IMR-90 (cell line): ENCODE measurements around the gene FKBP7. TPM values are rescaled to one million over a fixed set of nuclear protein-coding genes. Genes with fewer than 3 reads are reported as not detected.

Experiments
- ATAC-seq: fragments of 200-7000 bp; cut with Tn5 transposase; 2 replicates; pipeline ENCODE4 v1.9.1; 2020; ENCODE audit warnings: low read depth, mild to moderate bottlenecking, moderate library complexity
- BruUV-seq: library from RNA; stranded (reverse); fragments of 400-500 nt; replicated peaks from 2 replicates; lab custom pipeline; 2021; lab: Mats Ljungman, UMichigan
- CTCF ChIA-PET: fragments of 300-600 bp; formaldehyde crosslinking; extraction: SDS; loops from one replicate; lab custom pipeline; 2021; ENCODE audit warnings: antibody characterized with exemption; lab: Yijun Ruan, JAX
- POLR2A ChIA-PET: fragments of 300-600 bp; sonication (Branson Sonifier 250); formaldehyde crosslinking; loops from one replicate; lab custom pipeline; 2022; ENCODE audit warnings: antibody characterized with exemption; ENCODE audit not compliant: unreplicated experiment; lab: Charles Lee
- DNase-seq: peaks from one replicate; pipeline ENCODE4 v3.0.0; 2013
- H2AFZ ChIP-seq: replicated peaks from 2 replicates; pipeline ENCODE3; 2013; ENCODE audit warnings: low read length, mild to moderate bottlenecking; ENCODE audit not compliant: poor library complexity
- H2AK5ac ChIP-seq: 2 replicates; pipeline ENCODE4 v1.6.1; 2013; ENCODE audit warnings: low read depth, low read length, inconsistent platforms
- H2AK9ac ChIP-seq: replicated peaks from 2 replicates; pipeline ENCODE3; 2013; ENCODE audit warnings: mild to moderate bottlenecking, low read depth, low read length, moderate library complexity; ENCODE audit not compliant: poor library complexity
- H2BK120ac ChIP-seq: 2 replicates; pipeline ENCODE4 v1.6.1; 2013; ENCODE audit warnings: low read depth, low read length, inconsistent platforms
- H2BK15ac ChIP-seq: 3 replicates; pipeline ENCODE4 v1.6.1; 2013; ENCODE audit warnings: low read depth, low read length, inconsistent platforms
- H2BK20ac ChIP-seq: 2 replicates; pipeline ENCODE4 v1.6.1; 2013; ENCODE audit warnings: low read depth, mild to moderate bottlenecking, inconsistent platforms, low read length, moderate library complexity
- H2BK5ac ChIP-seq: 2 replicates; pipeline ENCODE4 v1.6.1; 2013; ENCODE audit warnings: mild to moderate bottlenecking, low read depth, low read length, inconsistent platforms; ENCODE audit not compliant: poor library complexity, severe bottlenecking
- H3K14ac ChIP-seq: replicated peaks from 2 replicates; pipeline ENCODE4 v1.6.1; 2013; ENCODE audit warnings: low read depth, low read length, inconsistent platforms
- H3K18ac ChIP-seq: 2 replicates; pipeline ENCODE4 v1.6.1; 2013; ENCODE audit warnings: low read depth, low read length, control low read depth
- H3K23ac ChIP-seq: 2 replicates; pipeline ENCODE4 v1.6.1; 2013; ENCODE audit warnings: low read depth, low read length, inconsistent platforms
- H3K27ac ChIP-seq: 2 replicates; pipeline ENCODE4 v1.5.1; 2013; ENCODE audit warnings: mild to moderate bottlenecking, control low read depth, low read length; ENCODE audit not compliant: insufficient read depth
- H3K27me3 ChIP-seq: 2 replicates; pipeline ENCODE4 v1.6.1; 2013; ENCODE audit warnings: low read length; ENCODE audit not compliant: control insufficient read depth, insufficient read depth
- H3K36me3 ChIP-seq: 2 replicates; pipeline ENCODE4 v1.6.1; 2013; ENCODE audit warnings: low read length, mixed read lengths; ENCODE audit not compliant: control insufficient read depth, insufficient read depth
- H3K4ac ChIP-seq: 2 replicates; pipeline ENCODE4 v1.6.1; 2013; ENCODE audit warnings: low read depth, low read length, inconsistent platforms
- H3K4me1 ChIP-seq: 2 replicates; pipeline ENCODE4 v1.6.1; 2013; ENCODE audit warnings: low read length, mixed read lengths; ENCODE audit not compliant: control insufficient read depth, insufficient read depth
- H3K4me2 ChIP-seq: 2 replicates; pipeline ENCODE4 v1.6.1; 2013; ENCODE audit warnings: low read depth, mild to moderate bottlenecking, control low read depth, low read length, moderate library complexity
- H3K4me3 ChIP-seq: 2 replicates; pipeline ENCODE4 v1.5.1; 2013; ENCODE audit warnings: low read depth, mild to moderate bottlenecking, control low read depth, low read length, moderate library complexity; ENCODE audit not compliant: insufficient read depth
- H3K56ac ChIP-seq: 2 replicates; pipeline ENCODE4 v1.6.1; 2013; ENCODE audit warnings: low read length, inconsistent platforms; ENCODE audit not compliant: insufficient read depth; ENCODE audit errors: extremely low read depth
- H3K79me1 ChIP-seq, 2 experiments: 2 replicates each; pipeline ENCODE4 v1.6.1; 2013; ENCODE audit warnings: low read length in 2 of 2, inconsistent platforms in 1 of 2, low read depth in 1 of 2
- H3K9ac ChIP-seq: 2 replicates; pipeline ENCODE4 v1.6.1; 2013; ENCODE audit warnings: low read depth, low read length, control low read depth
- H3K9me1 ChIP-seq: 2 replicates; pipeline ENCODE4 v1.6.1; 2013; ENCODE audit warnings: low read length, inconsistent platforms; ENCODE audit not compliant: insufficient read depth
- H3K9me3 ChIP-seq: 2 replicates; pipeline ENCODE4 v1.6.1; 2013; ENCODE audit warnings: low read length; ENCODE audit not compliant: control insufficient read depth, insufficient read depth
- H4K20me1 ChIP-seq: 2 replicates; pipeline ENCODE4 v1.6.1; 2013; ENCODE audit warnings: low read length, inconsistent platforms; ENCODE audit not compliant: insufficient read depth
- H4K5ac ChIP-seq: 2 replicates; pipeline ENCODE4 v1.6.1; 2013; ENCODE audit warnings: mild to moderate bottlenecking, low read depth, low read length, control low read depth
- H4K8ac ChIP-seq, 2 experiments: 2 replicates each; pipeline ENCODE4 v1.6.1; 2013; ENCODE audit warnings: low read depth in 2 of 2, low read length in 2 of 2, control low read depth in 1 of 2, inconsistent platforms in 1 of 2
- H4K91ac ChIP-seq: 2 replicates; pipeline ENCODE4 v1.6.1; 2013; ENCODE audit warnings: low read depth, low read length, inconsistent platforms; ENCODE audit not compliant: insufficient read depth
- BHLHE40 ChIP-seq: fragments of 150-350 bp; IDR thresholded peaks from 2 replicates; pipeline ENCODE4 v1.6.1; 2016; ENCODE audit warnings: mild to moderate bottlenecking, low read depth, low read length
- CEBPB ChIP-seq: IDR thresholded peaks from 2 replicates; pipeline ENCODE4 v1.6.1; 2012; ENCODE audit warnings: low read depth, low read length, improper control_type of control experiment
- ELK1 ChIP-seq: fragments of 150-350 bp; IDR thresholded peaks from 2 replicates; pipeline ENCODE4 v1.6.1; 2016; ENCODE audit warnings: low read depth, mild to moderate bottlenecking, low read length, moderate library complexity, borderline replicate concordance
- FOS ChIP-seq: fragments of 150-350 bp; IDR thresholded peaks from 2 replicates; pipeline ENCODE4 v1.6.1; 2016; ENCODE audit warnings: low read depth, low read length
- MAFK ChIP-seq: IDR thresholded peaks from 2 replicates; pipeline ENCODE4 v1.6.1; 2012; ENCODE audit warnings: low read depth, low read length, improper control_type of control experiment
- MAZ ChIP-seq: IDR thresholded peaks from 2 replicates; pipeline ENCODE4 v1.6.1; 2012; ENCODE audit warnings: low read depth, mild to moderate bottlenecking, low read length, improper control_type of control experiment, moderate library complexity, borderline replicate concordance
- MXI1 ChIP-seq: IDR thresholded peaks from 2 replicates; pipeline ENCODE4 v1.6.1; 2012; ENCODE audit warnings: low read depth, mild to moderate bottlenecking, low read length, moderate library complexity, borderline replicate concordance
- NFE2L2 ChIP-seq: fragments of 150-350 bp; IDR thresholded peaks from 2 replicates; pipeline ENCODE4 v1.6.1; 2016; ENCODE audit warnings: low read depth, mild to moderate bottlenecking, low read length
- POLR2A ChIP-seq: IDR thresholded peaks from 2 replicates; pipeline ENCODE4 v1.6.1; 2012; ENCODE audit warnings: mild to moderate bottlenecking, low read depth, low read length
- RAD21 ChIP-seq: IDR thresholded peaks from 2 replicates; pipeline ENCODE4 v1.6.1; 2012; ENCODE audit warnings: low read length, improper control_type of control experiment
- RCOR1 ChIP-seq: IDR thresholded peaks from 2 replicates; pipeline ENCODE4 v1.6.1; 2012; ENCODE audit warnings: mild to moderate bottlenecking, low read length, improper control_type of control experiment; ENCODE audit not compliant: insufficient replicate concordance
- SMC3 ChIP-seq: fragments of 150-350 bp; IDR thresholded peaks from 2 replicates; pipeline ENCODE4 v1.6.1; 2016; ENCODE audit warnings: low read depth, mild to moderate bottlenecking, antibody characterized with exemption, low read length, moderate library complexity
- WGBS, 2 experiments: methylation state at CpG; one replicate each; pipeline versions ENCODE4 v1.1.5 to v1.1.7; 2013; ENCODE audit warnings: missing lambda C conversion rate in 2 of 2; ENCODE audit not compliant: insufficient read length in 1 of 2; ENCODE audit errors: extremely low coverage in 2 of 2; 5-methylcytosine and 5-hydroxymethylcytosine counted together
- dilution Hi-C: fragments of 300-500 bp; cut with HindIII; formaldehyde crosslinking; loops from one replicate; pipeline ENCODE4 v1.14.3; 2018; ENCODE audit warnings: low sequenced_read_pairs; ENCODE audit not compliant: unreplicated experiment
- in situ Hi-C: fragments of 300-500 bp; cut with MboI; formaldehyde crosslinking; loops from 3 replicates; pipeline ENCODE4 v1.14.3; 2019; ENCODE audit warnings: low sequenced_read_pairs, inconsistent platforms, mixed read lengths
- intact Hi-C: fragments of 100-400 bp; cut with micrococcal nuclease; formaldehyde crosslinking; loops from 2 replicates; pipeline ENCODE4 v1.10.0; 2022
- polyA plus RNA-seq, 3 experiments: library from polyadenylated mRNA; depleted of rRNA; stranded (reverse); fragments of >200 nt; gene quantifications; 2 replicates each; pipeline ENCODE4 v1.2.3, GENCODE V29; 2012; ENCODE audit warnings: low replicate concordance in 1 of 3
- total RNA-seq: library from RNA; depleted of rRNA; stranded (reverse); fragments of >200 nt; gene quantifications from 2 replicates; pipeline ENCODE4 v1.2.3, GENCODE V29; 2012
- TF ChIP-seq, protein P1 (sequence below): conservative IDR thresholded peaks from 2 replicates; pipeline ENCODE4 v1.5.1; 2012; ENCODE audit warnings: mild to moderate bottlenecking, low read depth, low read length, improper control_type of control experiment

The FKBP7 gene
- total and polyA plus RNA-seq, 2 of the 4 experiments (the other 2 are of a cell fraction), result 32.6 to 51.0 TPM

DNA sequence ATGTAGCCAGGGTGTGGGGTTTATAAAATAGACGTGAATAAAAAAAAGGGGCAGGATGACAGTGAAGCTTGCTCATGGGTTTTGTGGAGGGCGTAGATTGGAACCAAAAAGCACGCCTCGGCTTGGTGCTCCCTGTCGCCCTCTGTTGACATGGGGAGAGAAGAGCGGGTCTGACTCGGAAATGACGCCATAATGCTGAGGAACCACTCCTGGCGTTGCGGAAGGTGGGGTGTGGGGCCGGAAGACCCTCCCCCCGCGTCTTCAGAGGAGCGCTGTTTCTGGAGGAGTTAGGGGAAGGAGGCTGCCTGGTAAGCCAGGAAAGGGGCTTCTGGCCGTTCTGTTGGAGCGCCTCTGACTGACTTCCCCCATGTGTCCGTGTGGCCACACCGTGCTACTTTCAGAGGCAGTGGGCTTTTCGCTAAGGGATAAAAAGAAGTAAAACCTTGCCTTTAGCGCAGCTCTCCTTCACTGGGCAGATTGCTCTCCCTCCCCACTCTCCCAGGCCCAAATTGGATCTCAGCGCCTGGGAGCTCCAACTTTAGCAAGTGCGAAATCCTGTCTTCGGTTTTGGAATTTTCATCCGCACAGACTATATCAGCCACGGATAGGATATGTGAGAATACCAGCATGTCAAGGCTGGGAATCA is 44.7 kb upstream of the FKBP7 start:
- intact Hi-C loops, result loop anchor here (5.0 kb wide), 1 partner anchor 411 kb away; the partner anchor contains the start of gene RBM45
- peak overlapping the region; percentile 46 to 93; a peak in 3 of 4 replicates for H4K8ac ChIP-seq
- H3K9me3 ChIP-seq, result no peaks in the 10 kb centered on the region
- H3K56ac ChIP-seq, result peak overlapping the region; percentile 75; the same call in 1 of the 2 replicates
- peak overlapping the region; percentile 77 for H3K14ac ChIP-seq
- H4K5ac ChIP-seq, result peak overlapping the region; percentile 98
- H2BK15ac ChIP-seq, result no peak overlapping the region; the same call in 2 of the 3 replicates
- H3K79me1 ChIP-seq, result peaks cover 10 to 24% of the 10 kb centered on the region in 2 experiments; a peak in 3 of 4 replicates
- peak overlapping the region; percentile 96 for H3K4me3 ChIP-seq
- in situ Hi-C loops, result no loop called here
- H3K27me3 ChIP-seq, result no peaks in the 10 kb centered on the region
- no peak overlapping the region for H2BK20ac ChIP-seq
- DNase-seq (peak; percentile 79), ATAC-seq (peak; percentile 97)
- H3K4ac ChIP-seq, result peak overlapping the region; percentile 77
- peak overlapping the region; percentile 85 for H3K27ac ChIP-seq
- ChIA-PET POLR2A (interaction anchor here (0.9 kb wide), 1 partner anchor 72 kb away, joined by 3 read pairs; the partner anchor contains the start of genes PJVK and PRKRA), CTCF (interaction anchor here (0.6 to 1.3 kb wide), 3 partner anchors 8 to 121 kb away, joined by 3 to 4 read pairs (median 3); no protein-coding TSS in a partner anchor)
- WGBS, 2 experiments, result 19% methylated on average over 4 of the region's 25 CpGs; no CpG with 5 or more reads in 1 of the 2 experiments
- peak overlapping the region; percentile 98 for H3K9ac ChIP-seq
- no peak overlapping the region for H2BK120ac ChIP-seq
- dilution Hi-C loops, result no loop called here
- BruUV-seq, result no TSS peak
- H2AFZ ChIP-seq, result peak overlapping the region; percentile 91
- peak overlapping the region; percentile 90; the same call in 1 of the 2 replicates for H3K23ac ChIP-seq
- peak overlapping the region; percentile 70; the same call in 1 of the 2 replicates for H3K18ac ChIP-seq
- peaks cover 6% of the 10 kb centered on the region; the same call in 1 of the 2 replicates for H3K9me1 ChIP-seq
- H2AK9ac ChIP-seq, result peak overlapping the region; percentile 79
- H4K20me1 ChIP-seq, result no peaks in the 10 kb centered on the region
- H2AK5ac ChIP-seq, result peak overlapping the region; percentile 63; the same call in 1 of the 2 replicates
- peak overlapping the region; percentile 53 for H4K91ac ChIP-seq
- peak overlapping the region; percentile 76 for H2BK5ac ChIP-seq
- H3K36me3 ChIP-seq, result peaks cover 4% of the 10 kb centered on the region; the same call in 1 of the 2 replicates
- peak overlapping the region; percentile 73 for H3K4me2 ChIP-seq
- no peaks in the 10 kb centered on the region for H3K4me1 ChIP-seq
- TF ChIP-seq MXI1, result peak; percentile 38; the same call in 1 of the 2 replicates
- no peak for TF ChIP-seq ELK1
- TF ChIP-seq, protein P1, sequence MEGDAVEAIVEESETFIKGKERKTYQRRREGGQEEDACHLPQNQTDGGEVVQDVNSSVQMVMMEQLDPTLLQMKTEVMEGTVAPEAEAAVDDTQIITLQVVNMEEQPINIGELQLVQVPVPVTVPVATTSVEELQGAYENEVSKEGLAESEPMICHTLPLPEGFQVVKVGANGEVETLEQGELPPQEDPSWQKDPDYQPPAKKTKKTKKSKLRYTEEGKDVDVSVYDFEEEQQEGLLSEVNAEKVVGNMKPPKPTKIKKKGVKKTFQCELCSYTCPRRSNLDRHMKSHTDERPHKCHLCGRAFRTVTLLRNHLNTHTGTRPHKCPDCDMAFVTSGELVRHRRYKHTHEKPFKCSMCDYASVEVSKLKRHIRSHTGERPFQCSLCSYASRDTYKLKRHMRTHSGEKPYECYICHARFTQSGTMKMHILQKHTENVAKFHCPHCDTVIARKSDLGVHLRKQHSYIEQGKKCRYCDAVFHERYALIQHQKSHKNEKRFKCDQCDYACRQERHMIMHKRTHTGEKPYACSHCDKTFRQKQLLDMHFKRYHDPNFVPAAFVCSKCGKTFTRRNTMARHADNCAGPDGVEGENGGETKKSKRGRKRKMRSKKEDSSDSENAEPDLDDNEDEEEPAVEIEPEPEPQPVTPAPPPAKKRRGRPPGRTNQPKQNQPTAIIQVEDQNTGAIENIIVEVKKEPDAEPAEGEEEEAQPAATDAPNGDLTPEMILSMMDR, result peak; percentile 89
- peak; percentile 60 for TF ChIP-seq CEBPB
- peak; percentile 63; the same call in 1 of the 2 replicates for TF ChIP-seq POLR2A
- TF ChIP-seq SMC3, result peak; percentile 28
- no peak for TF ChIP-seq NFE2L2
- no peak for TF ChIP-seq BHLHE40
- no peak for TF ChIP-seq FOS
- TF ChIP-seq RAD21, result peak; percentile 45
- peak; percentile 33 for TF ChIP-seq RCOR1
- peak; percentile 61 for TF ChIP-seq MAFK
- TF ChIP-seq MAZ, result peak; percentile 84
